Measurements from ENCODE around the gene GRM8.

GRCh38 chr7:127057918-127058317 lies 194.8 kb downstream of the GRM8 start:
- TF ChIP-seq YY1 (tag by site-specific recombination; IDR thresholded peaks at IDR 0.05), result no peak
- TF ChIP-seq ZNF473 (tag by site-specific recombination; IDR thresholded peaks at IDR 0.05), result no peak
- TF ChIP-seq, protein P1, sequence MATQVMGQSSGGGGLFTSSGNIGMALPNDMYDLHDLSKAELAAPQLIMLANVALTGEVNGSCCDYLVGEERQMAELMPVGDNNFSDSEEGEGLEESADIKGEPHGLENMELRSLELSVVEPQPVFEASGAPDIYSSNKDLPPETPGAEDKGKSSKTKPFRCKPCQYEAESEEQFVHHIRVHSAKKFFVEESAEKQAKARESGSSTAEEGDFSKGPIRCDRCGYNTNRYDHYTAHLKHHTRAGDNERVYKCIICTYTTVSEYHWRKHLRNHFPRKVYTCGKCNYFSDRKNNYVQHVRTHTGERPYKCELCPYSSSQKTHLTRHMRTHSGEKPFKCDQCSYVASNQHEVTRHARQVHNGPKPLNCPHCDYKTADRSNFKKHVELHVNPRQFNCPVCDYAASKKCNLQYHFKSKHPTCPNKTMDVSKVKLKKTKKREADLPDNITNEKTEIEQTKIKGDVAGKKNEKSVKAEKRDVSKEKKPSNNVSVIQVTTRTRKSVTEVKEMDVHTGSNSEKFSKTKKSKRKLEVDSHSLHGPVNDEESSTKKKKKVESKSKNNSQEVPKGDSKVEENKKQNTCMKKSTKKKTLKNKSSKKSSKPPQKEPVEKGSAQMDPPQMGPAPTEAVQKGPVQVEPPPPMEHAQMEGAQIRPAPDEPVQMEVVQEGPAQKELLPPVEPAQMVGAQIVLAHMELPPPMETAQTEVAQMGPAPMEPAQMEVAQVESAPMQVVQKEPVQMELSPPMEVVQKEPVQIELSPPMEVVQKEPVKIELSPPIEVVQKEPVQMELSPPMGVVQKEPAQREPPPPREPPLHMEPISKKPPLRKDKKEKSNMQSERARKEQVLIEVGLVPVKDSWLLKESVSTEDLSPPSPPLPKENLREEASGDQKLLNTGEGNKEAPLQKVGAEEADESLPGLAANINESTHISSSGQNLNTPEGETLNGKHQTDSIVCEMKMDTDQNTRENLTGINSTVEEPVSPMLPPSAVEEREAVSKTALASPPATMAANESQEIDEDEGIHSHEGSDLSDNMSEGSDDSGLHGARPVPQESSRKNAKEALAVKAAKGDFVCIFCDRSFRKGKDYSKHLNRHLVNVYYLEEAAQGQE (tag by site-specific recombination; IDR thresholded peaks at IDR 0.05), result no peak
- no peak for TF ChIP-seq KLF10 (tag by site-specific recombination; IDR thresholded peaks at IDR 0.05)
